Measurements from ENCODE around the gene RNF26.

RNF26 gene

DNA sequence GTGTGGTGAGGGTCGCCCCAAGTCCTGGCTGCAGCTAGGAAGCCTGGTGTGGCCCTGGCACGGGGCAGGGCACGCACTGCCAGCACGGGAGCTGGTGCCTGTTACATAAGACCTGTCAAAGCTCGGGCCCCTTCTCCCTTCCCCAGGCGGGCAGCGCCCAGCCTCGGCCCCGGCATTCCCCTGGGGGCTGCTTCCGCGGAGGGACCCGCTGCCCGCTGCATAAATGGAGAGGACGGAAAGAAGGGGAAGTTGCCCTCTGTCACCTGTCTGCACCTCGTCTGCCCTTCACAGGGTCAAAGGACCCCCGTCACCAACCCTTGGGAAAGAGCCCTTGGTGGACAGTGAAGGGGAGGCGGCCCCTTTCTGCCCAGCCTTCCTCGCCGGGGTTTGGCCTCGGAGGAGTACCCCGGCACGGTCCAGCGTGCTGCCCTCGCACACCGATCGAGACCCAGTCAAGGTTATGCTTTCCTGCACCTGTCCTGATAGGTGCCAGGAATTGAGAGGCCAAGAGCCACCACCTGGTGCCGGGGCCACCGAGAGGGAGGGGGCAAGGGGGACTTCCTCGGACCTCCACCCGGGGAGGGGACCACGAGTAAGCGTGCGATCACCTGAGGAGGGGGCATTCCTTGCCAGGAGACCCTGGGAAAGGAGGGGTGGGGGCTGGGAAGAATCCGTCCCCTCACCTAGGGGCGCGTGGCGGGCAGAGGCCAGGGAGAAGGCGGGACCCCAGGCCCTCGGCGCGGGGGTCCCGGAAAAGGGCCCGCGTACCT is 28.9 kb downstream of the RNF26 start:
- DNase-seq (ENCODE audit: low read depth, low spot score), result no peak
- in situ Hi-C loops (cut with HindIII; ENCODE audit: low sequenced_read_pairs), result no loop called here
- H3K4me3 ChIP-seq (ENCODE audit: low read depth, low read length), result no peak overlapping the region
- TF ChIP-seq, protein P1, sequence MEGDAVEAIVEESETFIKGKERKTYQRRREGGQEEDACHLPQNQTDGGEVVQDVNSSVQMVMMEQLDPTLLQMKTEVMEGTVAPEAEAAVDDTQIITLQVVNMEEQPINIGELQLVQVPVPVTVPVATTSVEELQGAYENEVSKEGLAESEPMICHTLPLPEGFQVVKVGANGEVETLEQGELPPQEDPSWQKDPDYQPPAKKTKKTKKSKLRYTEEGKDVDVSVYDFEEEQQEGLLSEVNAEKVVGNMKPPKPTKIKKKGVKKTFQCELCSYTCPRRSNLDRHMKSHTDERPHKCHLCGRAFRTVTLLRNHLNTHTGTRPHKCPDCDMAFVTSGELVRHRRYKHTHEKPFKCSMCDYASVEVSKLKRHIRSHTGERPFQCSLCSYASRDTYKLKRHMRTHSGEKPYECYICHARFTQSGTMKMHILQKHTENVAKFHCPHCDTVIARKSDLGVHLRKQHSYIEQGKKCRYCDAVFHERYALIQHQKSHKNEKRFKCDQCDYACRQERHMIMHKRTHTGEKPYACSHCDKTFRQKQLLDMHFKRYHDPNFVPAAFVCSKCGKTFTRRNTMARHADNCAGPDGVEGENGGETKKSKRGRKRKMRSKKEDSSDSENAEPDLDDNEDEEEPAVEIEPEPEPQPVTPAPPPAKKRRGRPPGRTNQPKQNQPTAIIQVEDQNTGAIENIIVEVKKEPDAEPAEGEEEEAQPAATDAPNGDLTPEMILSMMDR (IDR thresholded peaks at IDR 0.05; ENCODE audit: low read depth, low read length), result no peak

DNA sequence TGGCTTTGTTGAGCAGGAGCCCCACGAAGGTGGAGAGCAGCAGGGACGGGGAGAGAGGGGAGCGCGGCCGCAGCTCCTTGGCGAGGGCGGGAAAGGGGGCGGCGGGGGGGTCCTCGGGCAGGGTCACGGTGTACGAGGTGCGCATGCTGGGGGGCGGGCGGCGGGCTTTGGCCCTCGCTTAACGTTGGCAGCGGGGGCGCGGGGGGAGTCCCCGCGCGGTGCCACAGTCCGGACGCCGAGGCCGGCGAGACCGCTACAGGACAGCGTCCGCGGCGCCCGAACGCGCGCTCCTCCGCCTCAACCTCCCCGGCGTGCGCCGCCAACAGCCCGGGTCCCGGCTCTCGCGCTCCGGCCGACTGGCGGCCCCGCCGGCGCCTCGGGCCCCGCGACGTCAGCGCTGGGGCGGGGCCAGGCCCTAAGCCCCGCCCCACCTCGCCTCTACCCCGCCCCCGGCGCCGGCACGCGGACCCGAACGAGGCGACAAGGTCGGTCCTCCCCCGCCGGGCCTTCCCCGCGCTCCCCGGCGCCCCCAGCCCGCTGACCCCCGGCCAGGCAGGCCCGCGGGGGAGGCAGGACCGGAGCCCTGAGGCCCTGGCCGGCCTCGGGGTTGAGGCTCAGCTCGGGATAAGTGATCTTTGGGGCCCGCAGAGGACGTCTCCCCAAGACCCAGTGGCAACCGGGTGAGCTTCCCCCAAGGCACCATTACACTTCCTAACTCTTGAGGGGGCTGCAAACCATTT is 29.7 kb downstream of the RNF26 start:
- TF ChIP-seq, protein P1 (IDR thresholded peaks at IDR 0.05; ENCODE audit: low read depth, low read length), result no peak
- DNase-seq (ENCODE audit: low read depth, low spot score), result no peak
- in situ Hi-C loops (cut with HindIII; ENCODE audit: low sequenced_read_pairs), result no loop called here
- no peak overlapping the region for H3K4me3 ChIP-seq (ENCODE audit: low read depth, low read length)

DNA sequence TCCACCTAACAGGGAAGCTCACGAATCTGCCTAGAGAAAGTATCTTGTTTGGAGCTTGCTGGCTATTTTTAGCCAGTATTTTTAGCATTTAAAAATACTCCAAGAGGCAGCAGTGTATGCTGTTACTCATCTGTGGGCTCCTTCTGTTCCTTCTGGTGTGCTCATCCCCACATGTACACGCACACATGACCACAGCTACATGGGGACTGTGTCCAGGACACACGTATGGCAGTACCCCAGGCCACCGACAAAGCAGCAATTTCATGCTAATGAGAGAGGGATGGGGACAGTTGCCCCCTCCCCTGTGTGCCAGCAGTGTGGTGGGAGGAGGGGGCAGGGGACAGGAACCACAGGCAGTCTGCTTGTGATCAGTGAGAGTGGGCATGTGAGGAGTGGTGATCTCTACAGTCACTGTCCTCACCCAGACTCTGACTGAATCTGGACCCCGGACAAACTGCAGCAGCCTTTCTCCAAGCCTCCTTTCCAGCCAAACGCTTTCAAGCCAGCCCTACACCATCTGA is 30.8 kb downstream of the RNF26 start:
- in situ Hi-C loops (cut with HindIII; ENCODE audit: low sequenced_read_pairs), result no loop called here
- no peak overlapping the region for H3K4me3 ChIP-seq (ENCODE audit: low read depth, low read length)
- TF ChIP-seq, protein P1 (IDR thresholded peaks at IDR 0.05; ENCODE audit: low read depth, low read length), result no peak
- no peak for DNase-seq (ENCODE audit: low read depth, low spot score)

DNA sequence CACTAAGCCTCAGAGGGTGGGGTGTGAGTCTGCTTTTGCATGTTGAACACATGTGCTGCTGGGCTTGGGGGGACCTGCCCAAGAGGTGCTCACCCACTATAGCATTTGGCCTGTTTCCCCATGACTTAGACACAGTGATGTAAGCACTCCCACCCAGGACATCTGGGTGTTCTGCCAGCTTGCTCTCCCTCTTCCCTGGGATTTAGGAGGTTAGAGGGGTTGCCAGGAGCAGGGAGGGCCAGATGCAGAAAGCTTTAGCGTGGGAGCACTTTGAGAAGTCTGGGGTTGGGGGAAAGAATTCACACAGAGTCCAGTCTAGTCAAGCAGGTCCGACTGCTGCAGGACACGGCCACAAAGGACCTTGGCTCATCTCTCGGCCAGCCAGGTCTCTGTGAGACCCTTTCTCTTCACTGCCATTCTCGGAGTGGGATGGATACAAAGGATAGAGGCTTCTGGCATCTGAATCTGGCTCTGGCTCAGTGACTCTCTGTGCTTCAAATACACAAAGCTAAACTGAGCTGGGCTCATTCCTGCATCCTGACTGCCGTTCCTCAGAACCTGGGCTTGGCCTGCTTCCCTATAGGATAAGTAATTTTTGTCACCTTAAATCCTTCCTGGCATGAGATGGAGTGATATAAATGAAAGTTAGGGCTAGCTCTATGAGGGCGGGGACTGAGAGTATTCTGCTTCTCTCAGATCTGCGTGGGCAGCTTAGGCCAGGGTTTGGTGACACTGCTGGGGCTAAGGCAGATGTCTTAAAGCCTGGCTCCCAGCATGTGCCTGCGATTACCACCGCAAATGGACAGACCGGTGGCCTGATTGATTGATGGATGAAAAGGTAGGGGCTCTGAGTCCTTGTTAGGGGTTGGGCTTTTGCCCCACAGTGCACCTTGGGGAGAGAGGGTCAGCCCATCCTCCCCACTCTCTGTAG is 32.6 kb downstream of the RNF26 start:
- in situ Hi-C loops (cut with HindIII; ENCODE audit: low sequenced_read_pairs), result no loop called here
- TF ChIP-seq, protein P1 (IDR thresholded peaks at IDR 0.05; ENCODE audit: low read depth, low read length), result no peak
- no peak overlapping the region for H3K4me3 ChIP-seq (ENCODE audit: low read depth, low read length)
- DNase-seq (ENCODE audit: low read depth, low spot score), result no peak

DNA sequence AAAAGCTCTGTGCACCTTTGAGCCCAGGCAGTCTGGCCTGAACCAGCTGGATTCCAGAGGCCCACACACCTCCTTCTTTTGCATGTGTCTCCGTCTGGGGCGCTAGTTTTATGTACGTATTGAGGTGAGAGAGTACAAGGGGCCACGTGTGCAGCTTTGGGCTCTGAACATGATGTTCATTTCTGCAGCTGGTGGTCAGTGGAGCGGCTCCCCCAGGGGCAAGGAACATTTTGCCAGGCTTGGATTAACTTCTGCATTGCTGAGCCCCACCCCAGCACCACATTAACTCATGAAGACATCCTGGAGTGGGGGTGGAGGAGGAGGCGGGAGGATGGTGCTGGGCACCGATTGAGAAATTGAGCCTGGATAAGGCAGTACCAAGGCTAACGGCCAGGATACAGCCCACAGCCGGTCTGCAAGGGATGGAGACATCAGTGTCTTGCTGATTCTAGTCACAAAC is 33.4 kb downstream of the RNF26 start:
- in situ Hi-C loops (cut with HindIII; ENCODE audit: low sequenced_read_pairs), result no loop called here

More for the DNA sequence above, 33.4 kb downstream of the RNF26 start:
- H3K4me3 ChIP-seq (ENCODE audit: low read depth, low read length), result no peak overlapping the region
- no peak for DNase-seq (ENCODE audit: low read depth, low spot score)
- TF ChIP-seq, protein P1 (IDR thresholded peaks at IDR 0.05; ENCODE audit: low read depth, low read length), result no peak
